Cardiac muscle cell (in vitro differentiated cells and primary cell): ENCODE results near the gene DLG4. TPM values are rescaled to one million over a fixed set of nuclear protein-coding genes. Genes with fewer than 3 reads are reported as not detected.

Source experiments
- DNase-seq, 2 donors: peaks; one replicate each; pipeline versions ENCODE4 v3.0.0 to v3.0.0-alpha.2; 2010 to 2017; ENCODE audit warnings: low read depth in 1 of 2, low spot score in 1 of 2
- H3K27ac ChIP-seq: fragments of 200-600 bp; sonication (generic); 2 replicates; pipeline ENCODE4 v1.5.1; 2016
- H3K27me3 ChIP-seq: fragments of 200-600 bp; sonication (generic); 2 replicates; pipeline ENCODE4 v1.6.0; 2016; ENCODE audit warnings: control low read depth
- H3K36me3 ChIP-seq: fragments of 200-600 bp; sonication (generic); 2 replicates; pipeline ENCODE4 v1.5.1; 2016; ENCODE audit warnings: control low read depth
- H3K4me1 ChIP-seq: fragments of 200-600 bp; sonication (generic); 2 replicates; pipeline ENCODE4 v1.8.1; 2017; ENCODE audit warnings: low read depth, mild to moderate bottlenecking, mixed run types
- H3K4me3 ChIP-seq: fragments of 200-600 bp; sonication (generic); 2 replicates; pipeline ENCODE4 v1.5.1; 2016; ENCODE audit warnings: mild to moderate bottlenecking
- H3K9me3 ChIP-seq: fragments of 200-600 bp; sonication (generic); 2 replicates; pipeline ENCODE4 v1.5.1; 2017; ENCODE audit warnings: low read depth, mild to moderate bottlenecking, control low read depth
- CTCF ChIP-seq: IDR thresholded peaks from 2 replicates; pipeline ENCODE4 v1.5.1; 2012; ENCODE audit warnings: low read depth, mild to moderate bottlenecking, low read length
- polyA plus RNA-seq: library from polyadenylated mRNA; unstranded; fragments of >200 nt; fragmentation: Nextera tagmentation; extraction: Ambion mirVana; gene quantifications from 2 replicates; pipeline ENCODE4 v1.2.1, GENCODE V29; 2016
- total RNA-seq: library from RNA; depleted of rRNA; stranded (reverse); fragments of >200 nt; gene quantifications from 2 replicates; pipeline ENCODE4 v1.2.3, GENCODE V29; 2016

DLG4 gene
- total and polyA plus RNA-seq, 2 experiments from 2014 or later, result 6.8 to 40.6 TPM

DNA sequence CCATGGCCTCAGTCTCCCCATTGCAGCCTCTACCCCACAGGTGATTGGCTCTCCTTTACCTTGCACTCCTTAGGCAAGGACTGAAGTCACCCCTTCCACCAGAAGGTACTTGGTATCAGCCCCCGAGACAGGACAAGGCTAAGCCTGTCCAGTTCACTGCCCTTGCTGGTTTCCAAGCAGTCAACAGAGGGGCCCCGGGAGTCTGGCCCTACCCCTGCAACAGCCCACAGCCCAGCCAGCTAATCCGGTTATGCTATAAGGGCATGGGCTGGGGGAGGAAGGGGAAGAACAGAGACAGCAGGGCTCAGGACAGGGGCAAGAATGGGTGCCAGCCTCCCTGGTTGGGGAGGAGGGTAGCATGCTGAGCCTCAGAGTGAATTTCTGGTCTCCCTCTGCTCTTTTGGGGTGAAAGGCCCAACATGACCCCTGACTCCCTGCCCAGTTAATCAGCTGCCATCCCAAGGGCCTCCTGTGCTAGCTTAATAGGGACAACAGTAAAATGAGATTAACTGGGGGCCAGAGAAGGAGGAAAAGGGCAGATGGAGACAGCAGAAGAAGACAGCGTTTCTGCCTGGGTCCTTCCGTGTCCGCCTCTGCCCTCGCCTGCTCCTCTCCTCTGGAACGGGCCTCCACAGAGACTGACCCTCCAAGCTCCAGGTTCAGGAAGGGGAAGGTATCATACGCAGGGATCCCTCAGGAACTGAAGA is 10.7 kb downstream of the DLG4 start:
- peak overlapping the region; percentile 4 for H3K27ac ChIP-seq
- peaks cover 30% of the 10 kb centered on the region for H3K4me1 ChIP-seq
- DNase-seq, result no peak
- H3K27me3 ChIP-seq, result no peaks in the 10 kb centered on the region
- TF ChIP-seq CTCF, result no peak
- peaks cover under 1% of the 10 kb centered on the region for H3K36me3 ChIP-seq
- no peak overlapping the region for H3K4me3 ChIP-seq
- no peaks in the 10 kb centered on the region for H3K9me3 ChIP-seq

DNA sequence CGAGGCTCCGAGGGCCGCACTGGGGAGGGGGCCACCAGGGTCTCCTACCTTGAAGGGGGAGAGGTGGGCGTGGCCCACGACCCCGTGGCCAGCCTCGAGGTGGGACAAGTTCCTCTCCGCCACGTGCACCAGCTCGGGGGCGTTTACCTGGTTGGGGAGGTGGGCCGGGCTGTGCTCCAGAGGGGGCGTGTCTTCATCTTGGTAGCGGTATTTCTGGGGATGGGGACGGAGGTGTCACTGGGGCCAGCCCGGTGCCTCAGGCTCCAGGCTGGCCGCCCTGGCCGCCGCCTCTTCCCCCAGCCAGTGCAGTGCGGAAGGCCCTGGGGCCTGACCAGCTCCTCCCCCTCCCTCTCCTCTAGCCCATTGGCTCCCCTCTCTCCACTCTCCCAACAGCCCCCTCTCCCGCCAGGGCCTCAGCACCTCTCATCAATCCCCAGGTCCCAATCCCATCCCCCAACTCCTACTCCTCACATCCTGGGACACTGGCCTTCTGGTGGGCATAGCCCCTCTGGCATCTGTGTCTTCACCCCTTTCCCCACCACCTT is 11.5 kb downstream of the DLG4 start:
- TF ChIP-seq CTCF, result no peak
- Histone ChIP-seq H3K27me3 (no peaks in the 10 kb centered on the region), H3K4me1 (peaks cover 30% of the 10 kb centered on the region), H3K9me3 (no peaks in the 10 kb centered on the region), H3K4me3 (no peak overlapping the region), H3K36me3 (peaks cover 7% of the 10 kb centered on the region), H3K27ac (no peak overlapping the region)
- peak in 1 of 2 donors; percentile 71 for DNase-seq

DNA sequence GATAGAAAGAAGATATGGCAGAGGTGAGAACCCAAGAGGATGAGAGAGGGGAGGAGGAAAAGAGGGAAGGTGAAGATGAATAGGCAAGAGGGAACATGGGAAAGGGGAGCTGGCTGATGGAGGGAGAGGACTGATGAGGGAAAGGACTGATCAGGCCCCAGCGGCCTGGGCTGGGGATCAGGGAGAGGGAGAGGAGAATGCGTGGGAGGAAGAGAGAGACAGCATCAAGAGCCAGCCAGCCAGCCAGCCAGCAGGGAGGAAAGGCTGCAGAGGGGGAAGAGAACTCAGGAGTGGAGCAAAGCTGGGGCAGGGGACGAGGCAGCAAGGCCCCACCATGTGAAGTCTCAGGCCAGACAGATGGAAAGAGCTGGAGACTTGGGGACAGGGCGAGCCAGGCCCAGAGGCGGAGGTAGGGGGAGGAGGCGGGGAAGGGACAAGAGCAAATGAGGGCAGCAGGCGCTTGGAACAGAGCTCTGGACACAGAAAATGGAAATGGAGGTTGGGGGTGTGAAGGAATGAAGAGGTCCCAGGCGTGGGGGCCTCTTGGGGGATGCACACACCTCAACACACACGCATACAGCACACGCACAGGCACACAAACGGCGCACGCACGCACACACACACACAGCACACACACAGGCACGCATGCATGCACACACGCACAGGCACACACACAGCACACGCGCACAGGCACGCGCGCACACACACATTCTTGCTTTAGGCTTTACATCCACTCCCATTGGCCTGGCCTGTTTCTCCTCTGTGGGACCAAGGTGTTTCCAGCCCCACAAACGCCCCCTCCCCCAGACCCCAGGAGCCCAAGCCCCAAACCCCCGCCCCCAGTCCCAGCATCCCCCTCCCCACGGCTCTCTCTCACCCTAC is 12.3 kb downstream of the DLG4 start:
- no peak for TF ChIP-seq CTCF
- Histone ChIP-seq H3K27ac (no peak overlapping the region), H3K9me3 (no peaks in the 10 kb centered on the region), H3K27me3 (no peaks in the 10 kb centered on the region), H3K4me3 (no peak overlapping the region), H3K36me3 (peaks cover 15% of the 10 kb centered on the region), H3K4me1 (peaks cover 28% of the 10 kb centered on the region)
- DNase-seq, result peak in 1 of 2 donors; percentile 75

- H3K9me3 ChIP-seq, result no peaks in the 10 kb centered on the region
- no peak for DNase-seq
- no peak for TF ChIP-seq CTCF
- peaks cover 27% of the 10 kb centered on the region for H3K36me3 ChIP-seq
- peak overlapping the region; percentile 57 for H3K27ac ChIP-seq
- H3K4me1 ChIP-seq, result peaks cover 18% of the 10 kb centered on the region
- H3K27me3 ChIP-seq, result no peaks in the 10 kb centered on the region
- peak overlapping the region; percentile 27 for H3K4me3 ChIP-seq
These were observed 14.1 kb downstream of the DLG4 start for GRCh38 chr17:7205561-7205960.

GRCh38 chr17:7204828-7205461 is 14.7 kb downstream of the DLG4 start:
- Histone ChIP-seq H3K9me3 (no peaks in the 10 kb centered on the region), H3K27ac (peak overlapping the region; percentile 57), H3K4me1 (peaks cover 18% of the 10 kb centered on the region), H3K27me3 (no peaks in the 10 kb centered on the region), H3K36me3 (peaks cover 27% of the 10 kb centered on the region), H3K4me3 (peak overlapping the region; percentile 27)
- no peak for TF ChIP-seq CTCF
- peak; percentile 90 to 96 for DNase-seq
